Measurements from ENCODE around the gene ACADVL. TPM values are rescaled to one million over a fixed set of nuclear protein-coding genes. Genes with fewer than 3 reads are reported as not detected.

Gene ACADVL
- total RNA-seq, 4 donors from 2014 or later: 677 to 996 (median 722) TPM

- no peak for ATAC-seq (ENCODE audit: low FRiP score)
Observed at GRCh38 chr17:7223375-7223774, 3.6 kb downstream of the ACADVL start.

GRCh38 chr17:7224110-7224509 lies 4.4 kb downstream of the ACADVL start:
- no peak for TF ChIP-seq CTCF (IDR thresholded peaks at IDR 0.05)
- no peak for ATAC-seq (ENCODE audit: low FRiP score)
- no peak for DNase-seq (ENCODE audit: low spot score)

More at GRCh38 chr17:7223375-7223774, 3.6 kb downstream of the ACADVL start:
- TF ChIP-seq CTCF (IDR thresholded peaks at IDR 0.05): no peak
- no peak for DNase-seq (ENCODE audit: low spot score)

GRCh38 chr17:7224661-7225111 lies 4.9 kb downstream of the ACADVL start:
- ATAC-seq (ENCODE audit: low FRiP score) (no peak), DNase-seq (ENCODE audit: low spot score) (no peak)
- no peak for TF ChIP-seq CTCF (IDR thresholded peaks at IDR 0.05)

- no peak for TF ChIP-seq CTCF (IDR thresholded peaks at IDR 0.05)
- no peak for DNase-seq (ENCODE audit: low spot score)
- no peak for ATAC-seq (ENCODE audit: low FRiP score)
Observed at GRCh38 chr17:7225711-7226331, 6.1 kb downstream of the ACADVL start.

- DNase-seq (ENCODE audit: low spot score): no peak
- no peak for TF ChIP-seq CTCF (IDR thresholded peaks at IDR 0.05)
- ATAC-seq (ENCODE audit: low FRiP score): no peak
Observed at GRCh38 chr17:7226721-7227710, 7.3 kb downstream of the ACADVL start.

GRCh38 chr17:7228920-7229319 lies 9.2 kb downstream of the ACADVL start:
- ATAC-seq (ENCODE audit: low FRiP score) (no peak), DNase-seq (ENCODE audit: low spot score) (no peak)
- no peak for TF ChIP-seq CTCF (IDR thresholded peaks at IDR 0.05)
